Smooth muscle cell (in vitro differentiated cells): ENCODE measurements around the gene ECSCR. TPM values are rescaled to one million over a fixed set of nuclear protein-coding genes. Genes with fewer than 3 reads are reported as not detected.

Experiments used
- DNase-seq: peaks from one replicate; lab custom pipeline; 2025; ENCODE audit not compliant: unreplicated experiment; lab: John Stamatoyannopoulos, UW
- H2AFZ ChIP-seq: fragments of 200-600 bp; sonication (generic); 2 replicates; pipeline ENCODE4 v1.6.0; 2016; ENCODE audit warnings: antibody characterized with exemption, low read depth, mild to moderate bottlenecking
- H3F3A ChIP-seq: fragments of 200-600 bp; sonication (generic); 2 replicates; pipeline ENCODE4 v1.6.0; 2017; ENCODE audit warnings: antibody characterized with exemption, low read depth
- H3K27ac ChIP-seq: fragments of 200-600 bp; sonication (generic); 2 replicates; pipeline ENCODE4 v1.5.1; 2016; ENCODE audit warnings: low read depth, mild to moderate bottlenecking
- H3K27me3 ChIP-seq: fragments of 200-600 bp; sonication (generic); 2 replicates; pipeline ENCODE4 v1.6.1; 2016; ENCODE audit warnings: low read depth, mild to moderate bottlenecking
- H3K36me3 ChIP-seq: fragments of 200-600 bp; sonication (generic); 2 replicates; pipeline ENCODE4 v1.5.1; 2016; ENCODE audit warnings: low read depth
- H3K4me1 ChIP-seq: fragments of 200-600 bp; sonication (generic); 2 replicates; pipeline ENCODE4 v1.5.1; 2016; ENCODE audit warnings: low read depth
- H3K4me2 ChIP-seq: fragments of 200-600 bp; sonication (generic); 2 replicates; pipeline ENCODE4 v1.6.0; 2016; ENCODE audit warnings: mild to moderate bottlenecking
- H3K4me3 ChIP-seq: fragments of 200-600 bp; sonication (generic); 2 replicates; pipeline ENCODE4 v1.5.1; 2016; ENCODE audit warnings: mild to moderate bottlenecking
- H3K79me2 ChIP-seq: fragments of 200-600 bp; sonication (generic); 2 replicates; pipeline ENCODE4 v1.6.0; 2016; ENCODE audit warnings: low read depth, mild to moderate bottlenecking
- H3K9ac ChIP-seq: fragments of 200-600 bp; sonication (generic); 2 replicates; pipeline ENCODE4 v1.6.0; 2016; ENCODE audit warnings: low read depth
- H3K9me3 ChIP-seq: fragments of 200-600 bp; sonication (generic); replicated peaks from 2 replicates; pipeline ENCODE4 v1.5.1; 2016; ENCODE audit warnings: low read depth
- H4K20me1 ChIP-seq: fragments of 200-600 bp; sonication (generic); 2 replicates; pipeline ENCODE4 v1.6.0; 2016; ENCODE audit warnings: low read depth
- WGBS: methylation state at CpG from one replicate; pipeline ENCODE4 v1.1.7; 2016; ENCODE audit warnings: low lambda C conversion rate; 5-methylcytosine and 5-hydroxymethylcytosine counted together
- polyA plus RNA-seq: library from polyadenylated mRNA; unstranded; fragments of >200 nt; fragmentation: Nextera tagmentation; extraction: Ambion mirVana; gene quantifications from 2 replicates; pipeline ENCODE4 v1.2.1, GENCODE V29; 2016
- total RNA-seq: library from RNA; depleted of rRNA; stranded (reverse); fragments of >200 nt; gene quantifications from 2 replicates; pipeline ENCODE4 v1.2.3, GENCODE V29; 2014
- TF ChIP-seq, protein P1 (sequence below): fragments of 200-600 bp; sonication (generic); IDR thresholded peaks from 2 replicates; pipeline ENCODE4 v1.5.1; 2017; ENCODE audit warnings: borderline replicate concordance, mild to moderate bottlenecking, antibody characterized with exemption; ENCODE audit not compliant: insufficient read depth, poor library complexity, severe bottlenecking

The ECSCR gene
- total and polyA plus RNA-seq, 2 experiments from 2014 or later = 0.41 TPM; not detected in 1

DNA sequence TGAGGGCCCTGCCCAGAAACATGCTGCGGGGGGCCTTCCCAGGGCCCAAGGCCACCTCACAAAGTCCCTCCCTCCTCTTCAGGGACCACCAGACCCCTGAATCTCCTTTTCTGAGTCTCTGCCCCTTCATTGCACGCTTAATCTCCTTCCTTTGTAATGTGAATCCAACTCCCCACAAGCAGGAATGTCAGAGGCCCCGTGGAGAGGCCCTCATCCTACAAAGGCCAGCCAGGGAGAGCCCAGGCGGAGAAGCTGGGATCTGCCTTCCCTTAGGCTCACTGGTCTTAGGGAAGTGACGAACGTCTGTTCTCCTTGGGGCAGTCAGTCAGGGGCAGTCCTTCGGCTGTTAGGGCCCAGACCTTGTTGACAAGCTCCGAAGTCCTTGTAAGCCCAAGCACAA is 10.6 kb upstream of the ECSCR start:
- Histone ChIP-seq H3F3A (peaks cover 7% of the 10 kb centered on the region), H3K4me2 (peak overlapping the region; percentile 19), H3K9ac (peak overlapping the region; percentile 14), H3K4me3 (no peak overlapping the region), H3K27ac (peak overlapping the region; percentile 49), H4K20me1 (no peaks in the 10 kb centered on the region), H3K36me3 (no peaks in the 10 kb centered on the region), H2AFZ (peak overlapping the region; percentile 58), H3K27me3 (no peaks in the 10 kb centered on the region), H3K79me2 (no peaks in the 10 kb centered on the region), H3K9me3 (no peaks in the 10 kb centered on the region), H3K4me1 (peaks cover 21% of the 10 kb centered on the region)
- TF ChIP-seq, protein P1, sequence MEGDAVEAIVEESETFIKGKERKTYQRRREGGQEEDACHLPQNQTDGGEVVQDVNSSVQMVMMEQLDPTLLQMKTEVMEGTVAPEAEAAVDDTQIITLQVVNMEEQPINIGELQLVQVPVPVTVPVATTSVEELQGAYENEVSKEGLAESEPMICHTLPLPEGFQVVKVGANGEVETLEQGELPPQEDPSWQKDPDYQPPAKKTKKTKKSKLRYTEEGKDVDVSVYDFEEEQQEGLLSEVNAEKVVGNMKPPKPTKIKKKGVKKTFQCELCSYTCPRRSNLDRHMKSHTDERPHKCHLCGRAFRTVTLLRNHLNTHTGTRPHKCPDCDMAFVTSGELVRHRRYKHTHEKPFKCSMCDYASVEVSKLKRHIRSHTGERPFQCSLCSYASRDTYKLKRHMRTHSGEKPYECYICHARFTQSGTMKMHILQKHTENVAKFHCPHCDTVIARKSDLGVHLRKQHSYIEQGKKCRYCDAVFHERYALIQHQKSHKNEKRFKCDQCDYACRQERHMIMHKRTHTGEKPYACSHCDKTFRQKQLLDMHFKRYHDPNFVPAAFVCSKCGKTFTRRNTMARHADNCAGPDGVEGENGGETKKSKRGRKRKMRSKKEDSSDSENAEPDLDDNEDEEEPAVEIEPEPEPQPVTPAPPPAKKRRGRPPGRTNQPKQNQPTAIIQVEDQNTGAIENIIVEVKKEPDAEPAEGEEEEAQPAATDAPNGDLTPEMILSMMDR = no peak
- no peak for DNase-seq
- WGBS = 30% methylated on average over 8 of the region's 8 CpGs

DNA sequence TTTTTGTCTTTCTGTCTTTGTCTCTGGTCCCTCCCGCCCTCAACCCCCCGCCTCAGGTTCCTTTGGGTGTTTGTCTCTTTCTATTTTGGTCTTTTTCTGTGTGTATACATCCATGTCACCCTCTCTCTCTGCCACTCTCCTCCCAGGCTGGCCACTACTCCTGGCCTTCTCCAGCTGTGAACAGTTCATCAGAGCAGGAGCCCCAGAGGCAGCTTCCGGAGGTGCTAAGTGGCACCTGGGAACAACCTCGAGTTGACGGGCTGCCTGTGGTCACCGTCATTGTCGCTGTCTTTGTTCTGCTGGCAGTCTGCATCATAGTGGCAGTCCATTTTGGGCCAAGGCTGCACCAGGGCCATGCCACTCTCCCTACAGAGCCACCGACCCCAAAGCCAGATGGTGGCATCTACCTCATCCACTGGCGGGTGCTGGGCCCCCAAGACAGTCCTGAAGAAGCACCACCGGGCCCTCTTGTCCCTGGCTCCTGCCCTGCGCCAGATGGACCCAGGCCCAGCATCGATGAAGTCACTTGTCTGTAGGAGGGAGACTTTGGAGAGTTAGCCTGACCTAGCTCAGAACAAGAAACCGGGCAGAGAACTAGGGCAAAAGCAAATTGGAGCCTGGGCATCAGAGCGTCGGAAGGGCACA is 10.0 kb upstream of the ECSCR start:
- no peak overlapping the region for H3K9ac ChIP-seq
- H3K4me3 ChIP-seq = no peak overlapping the region
- H3K36me3 ChIP-seq = no peaks in the 10 kb centered on the region
- TF ChIP-seq, protein P1 = no peak
- no peaks in the 10 kb centered on the region for H3K79me2 ChIP-seq
- H4K20me1 ChIP-seq = no peaks in the 10 kb centered on the region
- H3K4me2 ChIP-seq = no peak overlapping the region
- no peak overlapping the region for H2AFZ ChIP-seq
- peaks cover 21% of the 10 kb centered on the region for H3K4me1 ChIP-seq
- peaks cover 8% of the 10 kb centered on the region for H3F3A ChIP-seq
- DNase-seq = no peak
- peak overlapping the region; percentile 49 for H3K27ac ChIP-seq
- WGBS = 91% methylated on average over 15 of the region's 15 CpGs
- no peaks in the 10 kb centered on the region for H3K9me3 ChIP-seq
- no peaks in the 10 kb centered on the region for H3K27me3 ChIP-seq

DNA sequence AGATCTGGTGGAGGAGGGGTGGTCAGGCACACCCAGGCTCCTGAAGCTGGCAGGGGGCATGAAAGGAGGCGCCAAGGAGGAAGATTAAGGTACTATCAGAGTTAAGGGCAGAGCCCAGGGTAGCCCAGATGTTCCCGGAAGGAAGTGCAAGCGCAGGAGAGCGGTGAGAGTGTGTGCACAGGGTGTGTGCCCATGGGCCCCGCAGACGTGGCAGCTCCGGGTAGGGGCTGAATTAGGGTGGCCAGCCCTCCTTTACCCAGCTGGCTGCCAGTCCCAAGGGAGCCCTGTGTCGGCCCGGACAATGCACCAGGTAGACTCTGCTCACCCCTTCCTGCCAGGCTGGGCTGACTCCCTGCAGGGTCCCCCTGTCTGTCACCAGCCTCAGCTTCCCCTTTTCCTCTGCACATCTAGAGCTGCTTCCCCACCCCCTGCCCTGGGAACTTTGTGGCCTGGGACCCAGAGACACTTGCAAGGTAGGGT is 8.3 kb upstream of the ECSCR start, which contains the start of gene SMIM33:
TSS of gene SMIM33 (plus strand) at position 184 of the 480 bp plus-strand sequence. CDS start at position 302, 118 bp downstream.
- Histone ChIP-seq H3K4me1 (peaks cover 21% of the 10 kb centered on the region), H3K4me2 (no peak within 1 kb of the TSS), H3K4me3 (no peak within 1 kb of the TSS), H3F3A (peaks cover 8% of the 10 kb centered on the region), H3K9ac (no peak within 1 kb of the TSS), H2AFZ (no peak within 1 kb of the TSS), H4K20me1 (no peaks in the 10 kb centered on the region), H3K9me3 (no peaks in the 10 kb centered on the region), H3K79me2 (no peaks in the 10 kb centered on the region), H3K27me3 (no peaks in the 10 kb centered on the region), H3K27ac (no peak within 1 kb of the TSS), H3K36me3 (no peaks in the 10 kb centered on the region)
- DNase-seq = no peak
- TF ChIP-seq, protein P1 = no peak
- WGBS = 96% methylated on average over 9 of the region's 9 CpGs
